AG04449 (cell line): ENCODE data around the gene FPR1.

Experiments used
- CTCF ChIA-PET: fragments of 350-600 bp; formaldehyde crosslinking; extraction: SDS; loops from one replicate; lab custom pipeline; 2021; ENCODE audit warnings: antibody characterized with exemption; lab: Yijun Ruan, JAX
- POLR2A ChIA-PET: fragments of 400-600, 350-600 bp; formaldehyde crosslinking; extraction: SDS; loops from one replicate; lab custom pipeline; 2020; ENCODE audit warnings: antibody characterized with exemption, inconsistent platforms; lab: Yijun Ruan, JAX
- DNase-seq: peaks from one replicate; pipeline ENCODE4 v3.0.0-alpha.2; 2010; ENCODE audit warnings: low read depth, low spot score
- H3K4me3 ChIP-seq: 2 replicates; pipeline ENCODE4 v1.5.1; 2011; ENCODE audit warnings: low read depth, mild to moderate bottlenecking, control low read depth, low read length
- CTCF ChIP-seq: IDR thresholded peaks from one replicate; pipeline ENCODE4 v1.5.1; 2011; ENCODE audit warnings: mild to moderate bottlenecking, moderate library complexity, low read length, control low read depth, inconsistent platforms; ENCODE audit not compliant: insufficient read depth; ENCODE audit errors: missing control alignments

Gene FPR1

GRCh38 chr19:51724543-51724942, 27.1 kb downstream of the FPR1 start:
- POLR2A ChIA-PET = no interaction called here
- CTCF ChIA-PET = no interaction called here

GRCh38 chr19:51722492-51722891, 29.2 kb downstream of the FPR1 start:
- no peak overlapping the region for H3K4me3 ChIP-seq
- ChIA-PET POLR2A (no interaction called here), CTCF (no interaction called here)
- DNase-seq = no peak
- no peak for TF ChIP-seq CTCF

More at GRCh38 chr19:51724543-51724942, 27.1 kb downstream of the FPR1 start:
- no peak overlapping the region for H3K4me3 ChIP-seq
- DNase-seq = no peak
- TF ChIP-seq CTCF = no peak

- no peak overlapping the region for H3K4me3 ChIP-seq
- DNase-seq = no peak
- TF ChIP-seq CTCF = no peak
- CTCF ChIA-PET = no interaction called here
- POLR2A ChIA-PET = no interaction called here
These were observed 29.8 kb downstream of the FPR1 start for GRCh38 chr19:51721905-51722304.

- ChIA-PET CTCF (no interaction called here), POLR2A (no interaction called here)
- no peak for DNase-seq
- no peak for TF ChIP-seq CTCF
- H3K4me3 ChIP-seq = no peak overlapping the region
These were observed 32.3 kb downstream of the FPR1 start for GRCh38 chr19:51719251-51719988.

- no peak for DNase-seq
- ChIA-PET POLR2A (no interaction called here), CTCF (interaction anchor here (1.2 kb wide), 1 partner anchor 60 kb away, joined by 3 read pairs; no protein-coding TSS in a partner anchor)
- TF ChIP-seq CTCF = no peak
- H3K4me3 ChIP-seq = no peak overlapping the region
These were observed 34.8 kb downstream of the FPR1 start for GRCh38 chr19:51716925-51717324.

GRCh38 chr19:51715850-51716249, 35.8 kb downstream of the FPR1 start:
- H3K4me3 ChIP-seq = no peak overlapping the region
- ChIA-PET CTCF (no interaction called here), POLR2A (no interaction called here)
- TF ChIP-seq CTCF = no peak
- DNase-seq = no peak
